Fibroblast of villous mesenchyme (primary cell): ENCODE results near the gene LRG1. TPM values are rescaled to one million over a fixed set of nuclear protein-coding genes. Genes with fewer than 3 reads are reported as not detected.

Experiments
- DNase-seq: peaks from one replicate; pipeline ENCODE4 v3.0.0-alpha.2; 2010; ENCODE audit warnings: low read depth
- H3K4me3 ChIP-seq: 2 replicates; pipeline ENCODE4 v1.5.1; 2011; ENCODE audit warnings: low read depth, mild to moderate bottlenecking, low read length
- total RNA-seq: library from RNA; depleted of rRNA; stranded (reverse); fragments of >200 nt; gene quantifications from 2 replicates; pipeline ENCODE4 v1.2.3, GENCODE V29; 2012
- TF ChIP-seq, protein P1 (sequence below): IDR thresholded peaks from 2 replicates; pipeline ENCODE4 v1.5.1; 2012; ENCODE audit warnings: low read depth, mild to moderate bottlenecking, low read length; ENCODE audit not compliant: insufficient read depth

LRG1 gene
- total RNA-seq, 1 donor: not detected

- no peak overlapping the region for H3K4me3 ChIP-seq
- TF ChIP-seq, protein P1, sequence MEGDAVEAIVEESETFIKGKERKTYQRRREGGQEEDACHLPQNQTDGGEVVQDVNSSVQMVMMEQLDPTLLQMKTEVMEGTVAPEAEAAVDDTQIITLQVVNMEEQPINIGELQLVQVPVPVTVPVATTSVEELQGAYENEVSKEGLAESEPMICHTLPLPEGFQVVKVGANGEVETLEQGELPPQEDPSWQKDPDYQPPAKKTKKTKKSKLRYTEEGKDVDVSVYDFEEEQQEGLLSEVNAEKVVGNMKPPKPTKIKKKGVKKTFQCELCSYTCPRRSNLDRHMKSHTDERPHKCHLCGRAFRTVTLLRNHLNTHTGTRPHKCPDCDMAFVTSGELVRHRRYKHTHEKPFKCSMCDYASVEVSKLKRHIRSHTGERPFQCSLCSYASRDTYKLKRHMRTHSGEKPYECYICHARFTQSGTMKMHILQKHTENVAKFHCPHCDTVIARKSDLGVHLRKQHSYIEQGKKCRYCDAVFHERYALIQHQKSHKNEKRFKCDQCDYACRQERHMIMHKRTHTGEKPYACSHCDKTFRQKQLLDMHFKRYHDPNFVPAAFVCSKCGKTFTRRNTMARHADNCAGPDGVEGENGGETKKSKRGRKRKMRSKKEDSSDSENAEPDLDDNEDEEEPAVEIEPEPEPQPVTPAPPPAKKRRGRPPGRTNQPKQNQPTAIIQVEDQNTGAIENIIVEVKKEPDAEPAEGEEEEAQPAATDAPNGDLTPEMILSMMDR: peak; percentile 82
- DNase-seq: peak; percentile 38
Observed at GRCh38 chr19:4524808-4525562, 14.9 kb downstream of the LRG1 start.

GRCh38 chr19:4523306-4524110 is 16.3 kb downstream of the LRG1 start:
- DNase-seq: peak; percentile 38
- TF ChIP-seq, protein P1: peak; percentile 78
- no peak overlapping the region for H3K4me3 ChIP-seq

- TF ChIP-seq, protein P1: no peak
- DNase-seq: no peak
- H3K4me3 ChIP-seq: no peak overlapping the region
Observed at GRCh38 chr19:4522291-4523002, 17.4 kb downstream of the LRG1 start.

- no peak overlapping the region for H3K4me3 ChIP-seq
- TF ChIP-seq, protein P1: no peak
- no peak for DNase-seq
Observed at GRCh38 chr19:4521888-4522242, 18.0 kb downstream of the LRG1 start.

DNA sequence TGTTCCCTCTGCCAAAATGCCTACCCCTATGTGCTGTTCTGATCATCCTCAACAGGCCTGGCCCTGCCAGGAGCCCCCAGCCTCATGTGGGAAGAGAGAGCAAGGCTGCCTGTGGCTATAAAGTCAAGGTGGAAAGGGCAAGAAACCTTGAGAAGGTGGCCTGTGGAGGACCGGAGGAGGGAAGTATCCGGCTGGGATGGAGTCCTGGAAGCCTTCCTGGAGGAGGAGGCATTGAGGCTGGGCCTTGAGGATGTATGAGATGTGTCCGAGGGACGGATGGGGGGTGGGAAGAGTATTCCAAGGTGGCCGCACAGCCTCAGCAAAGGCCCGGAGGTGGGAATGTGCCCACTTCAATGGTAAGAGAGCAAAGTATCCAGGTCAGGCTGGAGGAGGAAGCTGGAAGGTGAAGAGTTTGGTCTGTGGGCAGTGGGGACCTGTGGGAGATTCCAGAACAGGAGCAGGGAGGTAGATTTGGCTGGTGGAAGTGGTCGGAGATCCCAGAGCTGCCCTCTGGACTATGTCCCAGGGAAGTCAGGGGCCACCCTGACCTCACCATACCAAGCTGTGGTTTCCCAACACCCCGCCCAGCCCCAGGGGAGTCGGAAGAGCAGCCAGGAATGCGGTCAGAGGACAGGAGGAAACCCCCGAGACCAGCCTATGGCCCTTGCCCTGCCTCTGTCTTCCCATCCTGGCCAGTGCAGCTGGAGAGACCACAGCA is 18.5 kb downstream of the LRG1 start:
- peak; percentile 19 for DNase-seq
- H3K4me3 ChIP-seq: no peak overlapping the region
- TF ChIP-seq, protein P1: no peak
